H1 (cell line): ENCODE measurements around the gene BLNK. TPM values are rescaled to one million over a fixed set of nuclear protein-coding genes. Genes with fewer than 3 reads are reported as not detected.

Experiments used
- CTCF ChIA-PET: fragments of 300-600 bp; sonication (Branson Sonifier 250); formaldehyde crosslinking; loops from one replicate; lab custom pipeline; 2021; ENCODE audit not compliant: partially characterized antibody; lab: Charles Lee
- POLR2A ChIA-PET: fragments of 300-600 bp; sonication (Branson Sonifier 250); formaldehyde crosslinking; loops from one replicate; lab custom pipeline; 2021; ENCODE audit warnings: inconsistent platforms; ENCODE audit not compliant: partially characterized antibody; lab: Charles Lee
- DNase-seq, 2 experiments: peaks; one replicate each; pipeline versions ENCODE4 v3.0.0 to v3.0.0-alpha.2; 2010 to 2022; ENCODE audit warnings: low spot score in 2 of 2, low read depth in 1 of 2, mixed read lengths in 1 of 2
- FAIRE-seq: peaks from 2 replicates; lab custom pipeline; 2011; peaks lifted over from hg19 to GRCh38; lab: Jason Lieb, UNC
- H2AFZ ChIP-seq: 2 replicates; pipeline ENCODE4 v1.8.1; 2012; ENCODE audit warnings: low read length, inconsistent platforms
- H2AK5ac ChIP-seq: 2 replicates; pipeline ENCODE4 v1.6.1; 2013; ENCODE audit warnings: low read depth, low read length
- H2BK120ac ChIP-seq: replicated peaks from 2 replicates; pipeline ENCODE3; 2013; ENCODE audit warnings: low read depth, low read length, inconsistent platforms
- H2BK12ac ChIP-seq: 2 replicates; pipeline ENCODE4 v1.6.1; 2013; ENCODE audit warnings: low read depth, low read length
- H2BK15ac ChIP-seq: 2 replicates; pipeline ENCODE4 v1.6.1; 2013; ENCODE audit warnings: low read length
- H2BK20ac ChIP-seq: 2 replicates; pipeline ENCODE4 v1.6.1; 2013; ENCODE audit warnings: low read length
- H2BK5ac ChIP-seq: 2 replicates; pipeline ENCODE4 v1.6.1; 2013; ENCODE audit warnings: low read depth, low read length
- H3K14ac ChIP-seq: 2 replicates; pipeline ENCODE4 v1.6.1; 2013; ENCODE audit warnings: inconsistent platforms; ENCODE audit not compliant: insufficient read length
- H3K18ac ChIP-seq: 2 replicates; pipeline ENCODE4 v1.6.1; 2013; ENCODE audit warnings: low read length; ENCODE audit errors: extremely low read depth
- H3K23ac ChIP-seq: 2 replicates; pipeline ENCODE4 v1.6.1; 2013; ENCODE audit warnings: inconsistent platforms; ENCODE audit not compliant: insufficient read length
- H3K23me2 ChIP-seq: 2 replicates; pipeline ENCODE4 v1.6.1; 2013; ENCODE audit warnings: low read depth, low read length
- H3K27ac ChIP-seq: 2 replicates; pipeline ENCODE4 v1.6.1; 2011; ENCODE audit warnings: low read depth, low read length, inconsistent platforms
- H3K27me3 ChIP-seq, 4 experiments: replicated peaks in 1 of 4; 1 replicate in 1 of 4; 2 replicates in 3 of 4; pipeline versions ENCODE4 v1.6.1 to v1.8.1; 2011 to 2013; ENCODE audit warnings: low read length in 3 of 4, mild to moderate bottlenecking in 3 of 4, inconsistent platforms in 2 of 4, mixed read lengths in 2 of 4, moderate library complexity in 1 of 4; ENCODE audit not compliant: control insufficient read depth in 3 of 4, insufficient read depth in 3 of 4; ENCODE audit errors: extremely low read depth in 1 of 4
- H3K36me3 ChIP-seq, 4 experiments: 2 replicates each; pipeline versions ENCODE4 v1.6.1 to v1.8.1; 2011 to 2013; ENCODE audit warnings: mild to moderate bottlenecking in 4 of 4, low read length in 3 of 4, moderate library complexity in 2 of 4, control low read depth in 1 of 4, inconsistent platforms in 1 of 4; ENCODE audit not compliant: insufficient read depth in 4 of 4, control insufficient read depth in 2 of 4
- H3K4ac ChIP-seq: replicated peaks from 2 replicates; pipeline ENCODE3; 2013; ENCODE audit warnings: low read length, low read depth, mixed read lengths, inconsistent platforms; ENCODE audit not compliant: insufficient read length
- H3K4me1 ChIP-seq, 4 experiments: replicated peaks in 1 of 4; 1 replicate in 1 of 4; 2 replicates in 3 of 4; pipeline versions ENCODE4 v1.6.1 to v1.8.1; 2011 to 2013; ENCODE audit warnings: low read length in 3 of 4, inconsistent platforms in 2 of 4, mixed read lengths in 1 of 4; ENCODE audit not compliant: insufficient read depth in 4 of 4, control insufficient read depth in 3 of 4
- H3K4me2 ChIP-seq, 2 experiments: 2 replicates each; pipeline versions ENCODE4 v1.6.1 to v1.8.1; 2011 to 2013; ENCODE audit warnings: low read depth in 2 of 2, low read length in 2 of 2, control low read depth in 1 of 2, inconsistent platforms in 1 of 2, mild to moderate bottlenecking in 1 of 2; ENCODE audit not compliant: insufficient read depth in 1 of 2
- H3K4me3 ChIP-seq, 4 experiments: fragments of 200-600, 300-600 bp in 1 of 4; sonication (generic), shearing (Covaris generic), sonication (Bioruptor Twin) in 1 of 4; 2 replicates each; pipeline versions ENCODE4 v1.5.1 to v1.8.1; 2011 to 2016; ENCODE audit warnings: low read length in 4 of 4, low read depth in 3 of 4, control low read depth in 2 of 4, inconsistent platforms in 2 of 4, mild to moderate bottlenecking in 2 of 4, mixed read lengths in 1 of 4, moderate library complexity in 1 of 4; ENCODE audit not compliant: insufficient read depth in 2 of 4; ENCODE audit errors: extremely low read depth in 1 of 4
- H3K56ac ChIP-seq: replicated peaks from 2 replicates; pipeline ENCODE3; 2013; ENCODE audit warnings: low read depth, mild to moderate bottlenecking, mixed read lengths, low read length, inconsistent platforms; ENCODE audit not compliant: insufficient read length
- H3K79me1 ChIP-seq: 2 replicates; pipeline ENCODE4 v1.6.1; 2013; ENCODE audit warnings: low read depth, low read length, control low read depth
- H3K79me2 ChIP-seq, 2 experiments: 2 replicates each; pipeline versions ENCODE4 v1.6.1 to v1.8.1; 2012 to 2013; ENCODE audit warnings: low read length in 2 of 2, mild to moderate bottlenecking in 2 of 2, inconsistent platforms in 1 of 2; ENCODE audit not compliant: insufficient read depth in 2 of 2, control insufficient read depth in 1 of 2
- H3K9ac ChIP-seq, 4 experiments: replicated peaks in 1 of 4; 1 replicate in 1 of 4; 2 replicates in 3 of 4; pipeline versions ENCODE4 v1.6.1 to v1.8.1; 2011 to 2013; ENCODE audit warnings: low read depth in 3 of 4, low read length in 3 of 4, control low read depth in 2 of 4, mild to moderate bottlenecking in 2 of 4, moderate library complexity in 2 of 4, inconsistent platforms in 1 of 4; ENCODE audit errors: extremely low read depth in 1 of 4
- H3K9me3 ChIP-seq, 2 experiments: 2 replicates each; pipeline versions ENCODE4 v1.6.1 to v1.8.1; 2012 to 2013; ENCODE audit warnings: mild to moderate bottlenecking in 2 of 2, moderate library complexity in 2 of 2, control low read depth in 1 of 2, inconsistent platforms in 1 of 2, low read depth in 1 of 2, low read length in 1 of 2, mixed read lengths in 1 of 2; ENCODE audit not compliant: insufficient read depth in 2 of 2
- H4K20me1 ChIP-seq, 2 experiments: replicated peaks in 1 of 2; 2 replicates each; pipeline versions ENCODE3 to v1.8.1; 2011 to 2013; ENCODE audit warnings: inconsistent platforms in 2 of 2, low read length in 2 of 2, mild to moderate bottlenecking in 1 of 2; ENCODE audit not compliant: insufficient read depth in 2 of 2, control insufficient read depth in 1 of 2
- H4K5ac ChIP-seq: 2 replicates; pipeline ENCODE4 v1.6.1; 2013; ENCODE audit warnings: low read length, low read depth, mixed read lengths, inconsistent platforms; ENCODE audit not compliant: insufficient read length
- H4K8ac ChIP-seq: 2 replicates; pipeline ENCODE4 v1.8.0; 2013; ENCODE audit warnings: mild to moderate bottlenecking, moderate library complexity, low read length, inconsistent platforms; ENCODE audit not compliant: insufficient read depth; ENCODE audit errors: extremely low read depth
- H4K91ac ChIP-seq: replicated peaks from 2 replicates; pipeline ENCODE3; 2013; ENCODE audit warnings: low read length, mixed read lengths, inconsistent platforms; ENCODE audit not compliant: insufficient read length
- CBX5 ChIP-seq: fragments of 300-800, 300-1000 bp; sonication (generic); IDR thresholded peaks from 2 replicates; pipeline ENCODE4 v1.7.1; 2016; ENCODE audit warnings: antibody characterized with exemption, low read length, low read depth
- CEBPB ChIP-seq: IDR thresholded peaks from 2 replicates; pipeline ENCODE4 v1.6.1; 2012; ENCODE audit warnings: low read depth, low read length
- CHD1 ChIP-seq: IDR thresholded peaks from 2 replicates; pipeline ENCODE4 v1.6.1; 2012; ENCODE audit warnings: low read depth, low read length, improper control_type of control experiment
- CHD2 ChIP-seq: IDR thresholded peaks from 2 replicates; pipeline ENCODE4 v1.6.1; 2012; ENCODE audit warnings: low read length, improper control_type of control experiment
- EP300 ChIP-seq, 2 experiments: IDR thresholded peaks; 1 replicate in 1 of 2; 2 replicates in 1 of 2; pipeline ENCODE4 v1.6.1; 2011 to 2012; ENCODE audit warnings: low read depth in 2 of 2, low read length in 2 of 2, mild to moderate bottlenecking in 2 of 2, borderline replicate concordance in 1 of 2, inconsistent platforms in 1 of 2, moderate library complexity in 1 of 2
- FOSL1 ChIP-seq: IDR thresholded peaks from 2 replicates; pipeline ENCODE4 v1.6.1; 2011; ENCODE audit warnings: mild to moderate bottlenecking, low read depth, low read length, moderate library complexity; ENCODE audit not compliant: insufficient read depth
- MAFK ChIP-seq: IDR thresholded peaks from 2 replicates; pipeline ENCODE4 v1.6.1; 2012; ENCODE audit warnings: low read depth, mild to moderate bottlenecking, improper control_type of control experiment, low read length
- POLR2AphosphoS5 ChIP-seq: IDR thresholded peaks from 2 replicates; pipeline ENCODE4 v1.6.1; 2011; ENCODE audit warnings: low read depth, low read length
- RXRA ChIP-seq: IDR thresholded peaks from 2 replicates; pipeline ENCODE4 v1.6.1; 2011; ENCODE audit warnings: low read depth, mild to moderate bottlenecking, low read length, moderate library complexity; ENCODE audit not compliant: insufficient read depth
- SP1 ChIP-seq: IDR thresholded peaks from 2 replicates; pipeline ENCODE4 v1.6.1; 2011; ENCODE audit warnings: low read depth, low read length
- USF2 ChIP-seq: IDR thresholded peaks from 2 replicates; pipeline ENCODE4 v1.6.1; 2011; ENCODE audit warnings: low read length, improper control_type of control experiment
- WGBS, 2 experiments: shearing (Covaris generic) in 1 of 2; methylation state at CpG; one replicate each; pipeline versions ENCODE4 v1.1.6 to v1.1.7; 2013 to 2015; ENCODE audit warnings: low lambda C conversion rate in 2 of 2, mixed read lengths in 2 of 2, inconsistent platforms in 1 of 2, low coverage in 1 of 2, missing lambda C conversion rate in 1 of 2; ENCODE audit not compliant: insufficient replicate concordance in 2 of 2, insufficient coverage in 1 of 2, insufficient read length in 1 of 2; ENCODE audit errors: extremely low coverage in 1 of 2, missing lambda C conversion rate in 1 of 2; 5-methylcytosine and 5-hydroxymethylcytosine counted together
- polyA plus RNA-seq, 7 experiments: library from polyadenylated mRNA; depleted of rRNA in 3 of 7; stranded (reverse) in 5 of 7; unstranded in 2 of 7; fragments of >200 nt in 5 of 7; fragments of 200-250 nt in 2 of 7; gene quantifications; 1 replicate in 5 of 7; 2 replicates in 1 of 7; 4 replicates in 1 of 7; pipeline versions ENCODE4 v1.2.1 to v1.2.3, GENCODE V29; 2011 to 2013; ENCODE audit warnings: missing spikeins in 2 of 7, mixed read lengths in 2 of 7
- total RNA-seq: library from RNA; stranded (reverse); fragmentation: NEBNext Ultra II Directional; extraction: Animal tissue kit (Norgen Biotek cat#: 25700); gene quantifications from 2 replicates; pipeline ENCODE4 v1.2.1, GENCODE V29; 2021

Gene BLNK
- total and polyA plus RNA-seq, 2 of the 8 experiments (the other 6 are each of a cell fraction or from before 2014, with no cell fraction given), result not detected

- no peak overlapping the region for H2BK120ac ChIP-seq
- H3K4me2 ChIP-seq, result no peak overlapping the region
- H3K23ac ChIP-seq, result no peak overlapping the region
- TF ChIP-seq MAFK (no peak), SP1 (no peak), CHD2 (no peak), CBX5 (no peak), CEBPB (no peak), RXRA (no peak), USF2 (no peak), CHD1 (no peak), FOSL1 (no peak), EP300 (IDR thresholded peaks at IDR 0.05; ENCODE audit: borderline replicate concordance in 1 of 2, low read depth in 2 of 2, low read length in 2 of 2) (no peak), POLR2AphosphoS5 (no peak)
- no peaks in the 10 kb centered on the region for H3K79me1 ChIP-seq
- 91% methylated on average over 2 of the region's 2 CpGs; no CpG with 5 or more reads in 1 of the 2 experiments for WGBS, 2 experiments
- no peaks in the 10 kb centered on the region for H3K9me3 ChIP-seq
- no peak overlapping the region for H3K4ac ChIP-seq
- H2BK12ac ChIP-seq, result no peak overlapping the region
- no peaks in the 10 kb centered on the region for H3K4me1 ChIP-seq
- no peaks in the 10 kb centered on the region for H3K27me3 ChIP-seq
- no peak for FAIRE-seq
- ChIA-PET CTCF (interaction anchor here (0.9 to 2.7 kb wide), 5 partner anchors 11 to 259 kb away, joined by 3 to 12 read pairs (median 3); no protein-coding TSS in a partner anchor), POLR2A (no interaction called here)
- no peak overlapping the region for H3K27ac ChIP-seq
- no peak overlapping the region for H3K9ac ChIP-seq
- no peaks in the 10 kb centered on the region for H3K36me3 ChIP-seq
- H3K79me2 ChIP-seq, result no peaks in the 10 kb centered on the region
- no peak overlapping the region for H4K5ac ChIP-seq
- H4K20me1 ChIP-seq, result no peaks in the 10 kb centered on the region
- no peak overlapping the region for H3K18ac ChIP-seq
- H2AFZ ChIP-seq, result no peak overlapping the region; the same call in 1 of the 2 replicates
- no peak overlapping the region for H3K56ac ChIP-seq
- no peak for DNase-seq
- no peak overlapping the region for H4K91ac ChIP-seq
- no peak overlapping the region for H3K14ac ChIP-seq
- no peak overlapping the region for H2AK5ac ChIP-seq
- H3K4me3 ChIP-seq, result no peak overlapping the region
- no peaks in the 10 kb centered on the region for H3K23me2 ChIP-seq
- H2BK15ac ChIP-seq, result no peak overlapping the region
- H4K8ac ChIP-seq, result no peak overlapping the region
- H2BK5ac ChIP-seq, result no peak overlapping the region
- no peak overlapping the region for H2BK20ac ChIP-seq
These were observed 4.5 kb upstream of the BLNK start for GRCh38 chr10:96275685-96276418.
